Ishikawa (cell line): Measurements from ENCODE around the gene MYO7A.

Experiments used
- CREB1 ChIP-seq: IDR thresholded peaks from 2 replicates; pipeline ENCODE4 v1.6.1; 2012; ENCODE audit warnings: low read depth
- FOXM1 ChIP-seq: IDR thresholded peaks from 2 replicates; pipeline ENCODE4 v1.6.1; 2012; ENCODE audit warnings: low read depth, borderline replicate concordance
- RAD21 ChIP-seq: IDR thresholded peaks from 2 replicates; pipeline ENCODE4 v1.6.1; 2012; ENCODE audit warnings: low read depth
- REST ChIP-seq: IDR thresholded peaks from 2 replicates; pipeline ENCODE4 v1.6.1; 2012; ENCODE audit warnings: low read depth, mild to moderate bottlenecking
- TAF1 ChIP-seq: IDR thresholded peaks from 2 replicates; pipeline ENCODE4 v1.6.1; 2012; ENCODE audit warnings: low read depth, mild to moderate bottlenecking
- TCF12 ChIP-seq: IDR thresholded peaks from 2 replicates; pipeline ENCODE4 v1.6.1; 2012; ENCODE audit warnings: low read depth
- USF1 ChIP-seq: IDR thresholded peaks from 2 replicates; pipeline ENCODE4 v1.6.1; 2012
- YY1 ChIP-seq: IDR thresholded peaks from 2 replicates; pipeline ENCODE4 v1.6.1; 2012; ENCODE audit warnings: low read depth
- TF ChIP-seq, protein P1 (sequence below): IDR thresholded peaks from 2 replicates; pipeline ENCODE4 v1.6.1; 2012

- TF ChIP-seq USF1 (no peak), TCF12 (no peak), YY1 (no peak), CREB1 (no peak), REST (no peak), TAF1 (no peak), RAD21 (no peak), FOXM1 (no peak)
- TF ChIP-seq, protein P1, sequence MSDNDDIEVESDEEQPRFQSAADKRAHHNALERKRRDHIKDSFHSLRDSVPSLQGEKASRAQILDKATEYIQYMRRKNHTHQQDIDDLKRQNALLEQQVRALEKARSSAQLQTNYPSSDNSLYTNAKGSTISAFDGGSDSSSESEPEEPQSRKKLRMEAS: no peak
Observed at GRCh38 chr11:77108436-77108835, 19.6 kb upstream of the MYO7A start.
